ENCODE results near the gene P2RY12. TPM values are rescaled to one million over a fixed set of nuclear protein-coding genes. Genes with fewer than 3 reads are reported as not detected.

Gene P2RY12
- total and polyA plus RNA-seq, 2 donors (not counting 3 experiments of a cell fraction or from before 2014, with no cell fraction given) = not detected

- no peaks in the 10 kb centered on the region for H3K79me2 ChIP-seq (ENCODE audit: control insufficient read depth, insufficient read depth, low read length)
- no peaks in the 10 kb centered on the region for H3K36me3 ChIP-seq (ENCODE audit: control insufficient read depth in 2 of 2, extremely low read depth in 1 of 2, insufficient read depth in 2 of 2, low read length in 2 of 2)
- H3K9me1 ChIP-seq (replicated peaks; ENCODE audit: control insufficient read depth, extremely low read depth, insufficient read depth, low read length) = no peaks in the 10 kb centered on the region
- CTCF ChIA-PET = no interaction called here
- no peaks in the 10 kb centered on the region for H3K9me3 ChIP-seq (replicated peaks; ENCODE audit: control insufficient read depth, insufficient read depth, low read length)
- H3K4me1 ChIP-seq (ENCODE audit: control insufficient read depth, extremely low read depth, insufficient read depth, low read length) = no peaks in the 10 kb centered on the region
- no peak overlapping the region for H3K4me2 ChIP-seq (ENCODE audit: insufficient read depth, low read length)
- TF ChIP-seq EZH2 (IDR thresholded peaks at IDR 0.05; ENCODE audit: borderline replicate concordance, low read depth, low read length, severe bottlenecking) = no peak
- no peak for TF ChIP-seq MAX (IDR thresholded peaks at IDR 0.05; ENCODE audit: insufficient read depth, insufficient read length)
- no peak for TF ChIP-seq MYC (IDR thresholded peaks at IDR 0.05; ENCODE audit: low read depth, low read length)
- TF ChIP-seq JUN (IDR thresholded peaks at IDR 0.05; ENCODE audit: borderline replicate concordance, insufficient read depth, insufficient read length, low read depth) = no peak
- TF ChIP-seq CTCF (IDR thresholded peaks at IDR 0.05; ENCODE audit: extremely low read depth in 1 of 2, insufficient read depth in 1 of 2, low read depth in 1 of 2, low read length in 2 of 2) = no peak
- TF ChIP-seq POLR2AphosphoS5 (IDR thresholded peaks at IDR 0.05; ENCODE audit: insufficient read depth, low read depth, low read length) = no peak
- TF ChIP-seq POLR2A (IDR thresholded peaks at IDR 0.05; ENCODE audit: low read depth, low read length) = no peak
- no peak for TF ChIP-seq GATA2 (IDR thresholded peaks at IDR 0.05; ENCODE audit: insufficient read depth, insufficient read length, low read depth, low read length)
- no peak for TF ChIP-seq FOS (IDR thresholded peaks at IDR 0.05; ENCODE audit: borderline replicate concordance, insufficient read depth, low read length)
- POLR2A ChIA-PET = no interaction called here
- FAIRE-seq = no peak
- H3K27ac ChIP-seq (ENCODE audit: insufficient read depth, low read depth, low read length) = no peak overlapping the region
- no peak overlapping the region for H3K4me3 ChIP-seq (replicated peaks in 1 of 3; ENCODE audit: insufficient read depth in 1 of 3, low read depth in 1 of 3, low read length in 3 of 3)
- no peaks in the 10 kb centered on the region for H3K27me3 ChIP-seq (ENCODE audit: control insufficient read depth in 2 of 2, insufficient read depth in 2 of 2, low read length in 2 of 2)
- dilution Hi-C loops (cut with MboI; ENCODE audit: extremely low pct_ligation_motif_present, low sequenced_read_pairs) (no loop called here), intact Hi-C loops (cut with micrococcal nuclease) (no loop called here)
- H3K9ac ChIP-seq (replicated peaks; ENCODE audit: extremely low read depth, insufficient read depth, low read length) = no peak overlapping the region
- no peaks in the 10 kb centered on the region for H4K20me1 ChIP-seq (replicated peaks; ENCODE audit: control insufficient read depth, extremely low read depth, insufficient read depth, low read length)
- no peak overlapping the region for H2AFZ ChIP-seq (ENCODE audit: low read depth, low read length)
- BruUV-seq (replicated peaks) = no TSS peak
- DNase-seq (ENCODE audit: low read depth, low spot score) = no peak
Observed at GRCh38 chr3:151318313-151318712, 66.2 kb downstream of the P2RY12 start.
